Activated CD4-positive, alpha-beta T cell treated with anti-CD3 and anti-CD28 coated beads, Interleukin-2, amount 50 U/mL, for 48 hours (primary cell): Measurements from ENCODE around the gene HDAC5.
"Not testable (repeated sequence)": the region's sequence is repeated elsewhere in the genome, so short reads cannot be mapped to it uniquely, and the experiment has no call there.

Experiments used
- DNase-seq, 2 experiments: peaks; one replicate each; pipeline ENCODE4 v3.0.0-alpha.2; 2020

The HDAC5 gene

DNA sequence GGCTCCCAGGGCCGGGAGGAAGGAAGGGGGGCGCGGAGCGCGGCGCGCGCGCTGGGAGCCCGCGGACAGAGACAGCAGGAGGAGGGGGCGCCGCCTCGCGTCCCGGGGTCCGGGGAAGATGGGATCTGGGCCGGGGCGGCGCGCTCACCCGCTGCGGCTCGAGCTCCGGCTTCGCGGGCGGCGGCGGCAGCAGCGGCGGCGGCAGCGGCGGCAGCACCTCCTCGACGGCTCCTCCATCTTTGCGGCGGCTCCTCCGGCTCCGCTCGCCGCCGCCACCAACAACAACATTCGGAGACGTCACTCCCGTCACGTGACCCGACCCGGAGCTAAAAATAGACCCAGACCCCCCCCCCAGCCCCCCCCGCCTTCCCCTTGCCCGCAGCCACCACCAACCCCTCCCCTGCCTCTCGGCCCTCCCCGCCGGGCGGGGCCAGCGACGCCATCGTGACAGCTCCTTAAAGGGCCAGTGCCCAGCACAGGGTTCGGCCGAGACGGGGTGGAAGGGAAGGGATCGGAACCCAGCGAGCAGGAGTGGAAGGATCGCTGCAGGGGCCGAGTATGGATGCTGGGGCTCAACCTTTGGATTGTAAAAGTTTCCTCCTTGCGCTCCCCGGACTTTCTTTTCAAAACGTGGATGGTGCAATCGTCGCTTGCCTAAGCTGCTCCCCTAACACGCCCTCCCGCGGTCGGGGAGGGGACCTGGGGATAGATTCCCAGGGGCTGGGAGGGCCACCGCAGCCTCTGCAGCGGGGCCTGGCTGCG lies at the start of gene HDAC5:
Gene HDAC5, minus strand, starts transcription at position 286 of the 762 bp plus-strand sequence. CDS start 6,126 bp downstream, outside the sequence.
- peak; percentile 97 to 98 for DNase-seq

DNA sequence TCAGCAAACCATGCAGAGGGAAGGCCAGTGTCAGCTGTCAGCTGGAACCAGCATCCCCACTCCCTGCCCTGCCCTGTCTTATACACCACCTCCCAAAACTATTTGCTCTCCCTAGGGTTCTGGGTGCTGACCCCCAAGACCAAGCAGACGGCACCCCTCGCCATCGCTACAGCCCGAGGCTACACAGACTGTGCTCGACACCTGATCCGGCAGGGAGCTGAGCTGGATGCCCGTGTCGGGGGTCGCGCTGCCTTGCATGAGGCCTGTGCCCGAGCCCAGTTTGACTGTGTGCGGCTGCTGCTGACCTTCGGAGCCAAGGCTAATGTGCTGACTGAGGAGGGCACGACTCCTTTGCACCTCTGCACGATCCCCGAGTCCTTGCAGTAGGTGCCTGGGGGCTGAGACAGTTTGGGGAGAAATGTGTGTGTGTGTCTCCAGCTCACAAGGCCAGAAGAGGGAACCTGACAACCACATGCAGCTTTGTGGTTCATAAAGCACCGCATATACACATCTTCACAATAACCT lies 48.6 kb upstream of the HDAC5 start:
- DNase-seq = no peak

DNA sequence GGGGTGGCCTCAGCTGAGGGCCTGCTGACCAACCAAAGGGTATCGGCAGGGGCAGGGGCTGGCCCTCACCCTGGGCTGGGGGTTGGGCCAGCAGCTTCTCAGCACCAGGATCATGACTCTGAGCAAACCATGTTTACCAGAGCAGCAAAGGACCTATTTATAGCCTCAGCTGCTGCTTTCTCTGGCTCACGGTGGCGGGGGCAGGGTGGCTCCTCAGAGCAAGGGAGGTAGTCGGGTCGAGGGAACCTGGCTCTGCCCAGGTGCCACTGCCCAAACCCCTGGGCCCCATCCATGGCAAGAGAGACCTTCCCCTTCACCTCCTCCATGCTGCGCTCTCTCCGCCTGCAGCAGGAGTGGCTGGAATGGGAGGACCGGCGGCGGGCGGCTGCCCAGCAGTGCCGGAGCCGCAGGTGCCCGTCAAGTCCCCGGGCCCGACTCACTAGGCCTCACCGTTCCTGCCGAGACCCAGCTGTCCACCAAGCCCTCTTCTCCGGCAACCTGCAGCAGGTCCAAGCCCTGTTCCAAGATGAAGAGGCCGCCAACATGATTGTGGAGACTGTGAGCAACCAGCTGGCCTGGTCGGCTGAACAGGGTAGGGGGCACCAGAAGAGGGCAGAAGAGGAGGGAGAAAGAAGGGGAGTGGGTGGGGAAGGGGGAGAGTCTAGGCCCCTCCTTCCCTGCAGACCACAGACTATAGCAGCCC lies 47.2 kb upstream of the HDAC5 start, which contains the start of gene ASB16:
Gene ASB16, plus strand, starts transcription at position 206 of the 703 bp plus-strand sequence. Its CDS starts 86 bp downstream, at position 292.
- DNase-seq = no peak

DNA sequence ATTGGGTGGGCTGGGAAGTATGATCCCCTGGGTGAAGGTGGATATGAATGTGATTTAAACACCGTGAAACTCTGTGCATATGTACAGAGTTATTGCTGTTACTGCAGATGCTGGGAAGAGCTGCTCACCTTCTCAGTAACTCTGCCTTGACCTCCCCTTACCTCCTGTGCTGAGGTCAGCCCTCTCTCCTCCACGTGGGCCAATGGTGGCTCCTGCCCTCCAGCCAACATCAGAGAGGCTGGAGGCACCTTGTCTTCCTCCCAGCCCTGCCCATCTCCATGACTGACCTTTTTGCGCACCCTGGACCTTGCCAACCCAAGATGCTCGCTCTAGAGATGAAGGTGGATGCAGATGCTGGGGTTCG lies 46.7 kb upstream of the HDAC5 start:
- DNase-seq = no peak

DNA sequence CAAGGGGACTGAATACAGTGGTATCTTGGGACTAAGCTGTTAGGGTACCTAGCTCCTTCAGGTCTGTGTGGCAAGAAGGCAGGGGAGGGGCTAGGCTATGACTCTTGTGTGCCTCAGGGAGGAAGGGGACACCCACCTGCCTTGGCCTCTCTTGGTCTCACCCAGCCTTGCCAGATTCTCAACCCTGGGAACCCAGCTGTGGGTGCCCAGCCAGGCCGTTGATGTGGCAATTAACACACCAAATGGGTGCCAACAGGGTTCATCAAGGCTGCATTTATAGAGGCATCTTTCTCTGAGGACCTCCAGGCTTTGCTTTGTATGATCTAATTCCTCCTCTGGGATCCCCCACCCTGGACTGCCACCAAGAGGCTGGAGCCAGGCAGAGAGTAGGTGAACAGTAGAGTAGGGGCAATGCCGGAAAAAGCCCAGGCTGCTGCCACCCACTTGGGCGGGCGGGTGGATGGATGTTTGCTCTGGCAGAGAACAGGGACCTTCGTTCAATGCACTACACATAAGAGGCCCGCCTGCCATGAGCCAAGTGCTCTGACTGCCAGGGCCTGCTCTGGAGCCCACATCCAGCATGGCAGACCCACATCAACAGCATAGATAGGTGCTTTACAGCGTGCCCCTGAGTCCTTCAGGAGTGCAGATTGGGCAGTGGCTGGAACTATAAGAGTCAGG lies 43.9 kb upstream of the HDAC5 start:
- no peak for DNase-seq

DNA sequence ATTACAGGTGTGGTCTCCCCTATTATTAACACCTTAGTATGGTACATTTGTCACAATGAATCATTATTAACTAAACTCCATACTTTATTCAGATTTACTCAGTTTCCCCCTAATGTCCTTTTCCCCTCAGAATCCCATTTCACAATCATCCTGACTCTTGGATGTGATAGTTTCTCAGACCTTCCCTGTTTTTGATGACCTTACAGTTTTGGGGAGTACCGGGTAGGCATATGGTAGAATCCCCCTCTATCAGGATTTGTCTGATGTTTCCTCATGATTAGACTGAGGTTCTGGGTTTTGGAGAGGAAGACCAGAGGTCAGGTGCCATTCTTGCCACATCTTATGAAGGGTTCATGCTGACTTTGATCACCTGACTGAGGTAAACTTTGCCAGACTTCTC lies 41.0 kb upstream of the HDAC5 start:
- DNase-seq = no peak

DNA sequence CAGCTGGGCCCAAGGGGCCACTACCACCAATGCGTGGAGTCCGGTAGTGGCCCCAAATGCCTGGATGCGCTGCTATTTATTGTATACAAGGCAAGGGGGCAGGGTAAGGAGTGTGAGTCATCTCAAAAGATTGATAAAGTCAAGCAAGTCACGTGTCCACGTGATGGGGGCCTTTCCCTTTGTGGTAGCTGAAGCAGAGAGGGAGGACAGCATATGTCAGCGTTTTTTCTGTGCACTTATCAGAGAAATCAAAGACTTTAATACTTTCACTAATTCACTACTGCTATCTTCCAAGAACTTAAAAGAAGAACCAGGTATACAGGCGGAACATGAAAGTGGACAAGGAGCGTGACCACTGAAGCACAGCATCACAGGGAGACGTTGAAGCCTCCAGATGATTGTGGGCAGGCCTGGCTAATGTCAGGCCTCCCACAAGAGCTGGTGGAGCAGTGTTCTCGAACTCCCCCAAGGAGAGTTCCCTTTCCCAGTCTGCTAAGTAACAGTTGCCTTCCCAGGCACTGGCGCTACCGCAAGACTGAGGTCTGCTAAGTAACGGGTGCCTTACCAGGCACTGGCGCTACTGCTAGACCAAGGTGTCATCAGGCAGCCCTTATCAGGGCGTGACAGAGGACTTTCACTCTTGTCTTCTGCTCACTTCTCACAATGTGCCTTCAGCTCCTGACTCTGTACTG lies 36.2 kb upstream of the HDAC5 start:
- DNase-seq = peak in 1 of 2 experiments; percentile 29

DNA sequence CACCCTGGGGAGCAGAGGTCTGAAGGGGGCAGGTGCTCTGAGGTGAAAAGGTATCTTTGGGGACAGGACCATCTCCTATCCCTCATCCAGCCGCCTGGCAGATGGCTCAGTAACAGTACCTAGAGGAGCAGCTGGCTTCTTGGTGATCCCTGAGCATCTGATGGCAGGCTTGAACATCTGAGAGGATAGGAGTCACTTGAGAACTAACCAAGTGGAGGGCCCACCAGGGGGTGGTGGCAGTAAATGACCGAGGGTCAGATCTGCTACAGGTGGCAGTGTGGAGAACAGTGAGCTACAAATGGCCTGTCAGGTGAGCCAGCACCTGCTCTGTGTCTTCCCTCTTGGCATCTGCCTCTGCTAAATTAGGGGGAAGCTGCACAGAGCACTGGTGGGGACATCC lies 32.0 kb upstream of the HDAC5 start:
- DNase-seq = no peak

DNA sequence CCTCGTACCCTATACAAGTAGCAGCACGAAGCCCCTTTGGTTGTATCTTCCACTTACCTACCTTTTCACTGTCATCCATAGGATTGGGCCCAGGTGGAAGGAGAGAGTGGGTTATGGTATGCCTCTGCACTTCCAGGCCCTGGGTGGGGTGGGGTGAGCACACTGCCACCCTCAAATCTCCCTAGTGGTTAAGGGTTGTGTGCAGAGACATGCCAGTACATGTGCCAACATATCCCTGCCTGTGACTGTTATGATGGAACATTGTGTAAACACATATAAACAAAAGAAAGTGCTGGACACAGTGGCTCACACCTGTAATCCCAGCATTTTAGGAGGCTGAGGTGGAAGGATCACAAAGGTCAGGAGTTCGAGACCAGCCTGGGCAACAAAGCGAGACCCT lies 29.4 kb upstream of the HDAC5 start:
- DNase-seq = no peak

DNA sequence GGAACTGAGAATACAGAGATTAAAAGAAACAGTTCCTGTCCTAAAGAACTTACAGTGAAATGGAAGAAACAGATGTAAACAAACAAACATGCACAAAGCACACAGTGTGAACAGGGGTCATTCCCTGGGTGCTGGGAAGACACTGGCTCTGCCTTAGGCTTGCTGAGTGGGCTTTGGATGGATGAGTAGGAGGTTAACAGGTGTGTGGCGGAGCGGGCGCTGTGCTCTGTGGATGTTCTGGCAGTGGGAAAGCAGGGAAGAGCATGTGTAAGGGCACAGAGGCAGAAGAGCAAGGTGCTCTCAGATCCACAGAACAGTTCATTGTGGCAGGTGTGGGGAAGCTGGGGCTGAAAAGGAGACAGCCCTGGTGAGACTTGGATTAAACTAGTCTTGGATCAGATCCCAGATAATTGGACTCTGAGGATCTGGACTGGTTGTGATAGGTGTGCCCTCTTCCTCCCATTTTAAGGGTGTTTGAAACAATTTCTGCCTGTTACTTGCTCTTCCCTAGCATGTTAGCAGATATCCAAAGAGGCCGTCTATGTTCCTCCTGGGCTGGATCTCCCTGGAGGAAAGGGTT lies 26.4 kb upstream of the HDAC5 start:
- DNase-seq = no peak

DNA sequence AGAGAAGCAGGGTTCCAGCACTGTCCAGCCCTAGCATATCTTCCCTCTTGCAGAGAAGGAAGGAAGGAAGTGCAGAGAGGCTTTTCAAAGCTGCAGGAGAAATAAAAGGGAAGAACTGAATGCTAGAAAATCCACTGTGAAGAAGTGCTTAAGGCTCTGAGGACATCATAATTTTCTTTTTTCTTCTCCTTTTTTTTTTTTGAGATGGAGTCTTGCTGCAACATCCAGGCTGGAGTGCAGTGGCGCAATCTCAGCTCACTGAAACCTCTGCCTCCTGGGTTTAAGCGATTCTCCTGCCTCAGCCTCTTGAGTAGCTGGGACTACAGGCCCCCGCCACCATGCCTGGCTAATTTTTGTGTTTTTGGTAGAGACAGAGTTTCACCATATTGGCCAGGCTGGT lies 25.6 kb upstream of the HDAC5 start:
- not testable (repeated sequence) for DNase-seq

DNA sequence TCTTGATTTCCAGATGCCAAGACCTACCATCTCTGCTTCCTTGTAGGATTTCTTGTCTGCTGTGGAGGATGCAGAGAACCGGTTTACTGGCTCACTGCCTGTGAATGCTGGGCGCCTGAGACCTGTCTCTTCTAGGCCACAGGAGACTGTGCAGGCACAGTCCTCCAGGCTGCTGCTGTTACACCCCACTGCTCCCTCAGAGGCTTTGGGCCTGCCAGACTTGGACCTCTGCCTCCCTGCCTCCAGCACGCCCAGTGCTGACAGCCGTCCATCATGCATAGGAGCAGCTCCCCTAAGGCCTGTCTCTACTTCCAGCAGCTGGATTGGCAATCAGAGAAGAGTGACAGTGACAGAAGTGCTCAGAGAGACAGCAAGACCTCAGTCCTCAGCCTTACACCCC lies 24.4 kb upstream of the HDAC5 start:
- no peak for DNase-seq

DNA sequence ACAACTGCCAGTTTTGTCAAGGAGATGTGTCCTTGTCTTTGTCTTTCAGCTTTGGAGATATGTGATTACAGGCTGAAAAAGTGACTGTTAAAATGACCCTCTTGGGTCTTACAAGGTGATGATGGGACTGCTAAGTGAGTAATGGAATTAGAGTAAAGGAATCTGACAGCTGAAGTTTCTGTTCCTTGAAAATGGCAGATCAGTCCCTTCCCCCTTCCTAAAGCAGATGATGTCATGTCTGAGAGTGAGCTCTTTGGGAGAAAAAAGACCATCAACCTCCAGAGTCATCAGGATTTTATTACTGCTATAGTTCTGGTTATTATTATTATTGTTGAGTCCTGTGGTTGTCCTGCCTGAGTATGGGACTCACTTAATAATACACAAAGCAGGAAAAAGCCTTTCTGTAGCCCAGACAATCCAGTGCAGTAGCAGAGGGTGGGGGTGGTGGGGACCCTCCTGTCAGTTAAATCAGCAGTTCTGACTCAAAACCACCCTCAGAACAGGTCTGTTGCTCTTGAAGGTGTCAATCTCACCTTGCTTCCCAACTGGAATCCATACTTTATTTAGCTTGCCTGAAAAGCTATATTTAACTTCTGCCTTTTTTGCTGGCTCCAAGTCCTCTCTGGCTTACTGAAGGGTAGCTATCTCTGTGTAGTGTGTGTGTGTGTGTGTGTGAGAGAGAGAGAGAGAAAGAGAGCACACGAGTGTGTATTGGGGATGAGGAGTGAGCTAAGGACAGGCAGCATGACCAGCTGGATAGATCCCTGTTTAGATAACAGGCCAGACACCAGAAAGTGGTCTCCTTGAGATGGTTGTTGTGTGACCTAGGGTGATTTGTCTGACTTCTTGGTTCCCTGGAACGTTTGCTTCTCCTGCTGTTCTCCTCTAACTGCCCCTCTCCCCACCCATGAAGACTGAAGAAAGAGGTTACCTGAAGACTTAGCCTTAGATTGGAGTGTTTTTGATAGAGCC lies 23.2 kb upstream of the HDAC5 start:
- DNase-seq = no peak

DNA sequence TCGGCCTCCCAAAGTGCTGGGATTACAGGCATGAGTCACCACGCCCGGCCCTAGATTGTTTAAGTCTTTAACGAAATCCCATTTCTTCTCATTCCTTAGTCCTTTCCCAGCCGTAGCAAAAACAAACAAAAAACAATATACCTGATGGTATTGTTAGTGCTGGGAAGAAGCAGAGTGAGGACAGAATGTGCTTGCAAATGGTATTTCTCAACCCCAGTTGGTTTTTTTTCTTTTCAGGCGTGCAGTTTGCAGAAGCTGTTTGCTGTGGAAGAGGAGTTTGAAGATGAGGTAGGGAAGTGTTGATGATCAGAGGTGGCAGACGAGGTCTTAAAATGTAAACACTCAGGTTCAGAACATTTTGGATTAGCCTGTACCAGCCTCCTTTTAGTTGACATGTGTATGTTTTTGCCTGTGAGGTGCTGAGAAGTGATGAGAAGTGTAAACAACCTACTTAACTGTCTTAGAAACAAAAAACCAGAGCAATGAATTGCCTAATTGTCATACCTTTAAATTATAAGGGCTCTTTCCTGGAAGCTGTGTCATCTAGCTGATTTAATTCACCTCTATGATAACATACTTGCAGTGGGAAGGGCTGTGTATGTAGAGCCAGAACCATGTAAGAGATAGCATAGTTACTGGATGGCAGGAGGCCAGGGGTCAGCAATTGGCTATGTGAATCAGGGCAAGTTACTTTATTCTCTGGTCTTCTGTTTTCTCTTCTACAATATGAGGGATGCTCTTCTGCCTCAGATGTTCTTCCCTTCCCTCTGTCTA lies 21.7 kb upstream of the HDAC5 start:
- no peak for DNase-seq

DNA sequence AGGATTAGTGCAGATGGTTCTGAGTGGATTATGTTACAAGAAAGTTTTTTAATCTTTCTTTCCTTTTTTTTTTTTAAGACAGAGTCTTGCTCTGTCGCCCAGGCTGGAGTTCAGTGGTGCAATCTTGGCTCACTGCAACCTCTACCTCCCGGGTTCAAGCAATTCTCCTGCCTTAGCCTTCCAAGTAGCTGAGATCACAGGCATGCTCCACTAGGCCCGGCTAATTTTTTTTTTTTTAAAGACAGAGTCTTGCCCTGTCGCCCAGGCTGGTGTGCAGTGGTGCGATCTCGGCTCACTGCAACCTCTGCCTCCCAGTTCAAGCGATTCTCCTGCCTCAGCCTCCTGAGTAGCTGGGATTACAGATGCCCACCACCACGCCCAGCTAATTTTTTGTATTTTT lies 20.5 kb upstream of the HDAC5 start:
- not testable (repeated sequence) for DNase-seq

DNA sequence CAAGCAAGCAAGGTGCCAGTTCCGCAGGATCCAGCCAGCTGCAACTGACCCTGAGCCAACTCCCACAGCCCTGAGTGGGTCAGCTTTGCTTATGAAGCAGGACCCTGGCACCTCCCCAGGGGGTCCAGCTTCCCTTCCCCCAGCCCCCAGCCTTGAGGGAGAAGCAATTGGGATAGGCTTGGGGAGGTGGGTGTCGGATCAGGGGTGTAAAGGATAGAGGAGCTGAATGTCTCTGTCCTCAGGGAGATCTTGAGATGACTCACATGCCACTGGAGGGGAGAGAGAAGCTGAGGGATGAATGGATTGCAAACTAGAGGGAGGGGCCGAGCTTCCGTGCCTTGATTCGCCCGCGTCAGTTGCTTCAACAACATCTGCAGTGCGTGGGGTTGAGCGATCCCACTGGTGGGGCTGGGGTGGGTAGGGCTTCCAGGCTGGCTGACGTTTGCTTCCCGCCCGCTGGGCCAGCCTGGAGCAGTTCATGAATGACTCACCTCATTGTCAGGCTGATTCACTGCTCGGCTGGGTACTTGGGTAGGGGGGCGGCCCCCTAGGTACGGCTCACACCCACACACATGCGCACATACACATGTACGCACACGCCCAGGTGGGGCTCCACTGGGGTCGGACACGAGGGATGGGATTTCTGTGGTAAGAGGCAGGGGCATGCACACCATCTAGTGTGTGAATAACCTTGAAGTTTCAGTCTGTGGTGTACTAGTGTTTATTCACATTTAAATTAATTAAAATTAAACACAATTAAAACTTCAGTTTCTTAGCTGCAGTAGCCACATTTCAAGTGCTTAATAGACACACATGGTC lies 14.7 kb upstream of the HDAC5 start:
- peak; percentile 79 to 87 for DNase-seq

DNA sequence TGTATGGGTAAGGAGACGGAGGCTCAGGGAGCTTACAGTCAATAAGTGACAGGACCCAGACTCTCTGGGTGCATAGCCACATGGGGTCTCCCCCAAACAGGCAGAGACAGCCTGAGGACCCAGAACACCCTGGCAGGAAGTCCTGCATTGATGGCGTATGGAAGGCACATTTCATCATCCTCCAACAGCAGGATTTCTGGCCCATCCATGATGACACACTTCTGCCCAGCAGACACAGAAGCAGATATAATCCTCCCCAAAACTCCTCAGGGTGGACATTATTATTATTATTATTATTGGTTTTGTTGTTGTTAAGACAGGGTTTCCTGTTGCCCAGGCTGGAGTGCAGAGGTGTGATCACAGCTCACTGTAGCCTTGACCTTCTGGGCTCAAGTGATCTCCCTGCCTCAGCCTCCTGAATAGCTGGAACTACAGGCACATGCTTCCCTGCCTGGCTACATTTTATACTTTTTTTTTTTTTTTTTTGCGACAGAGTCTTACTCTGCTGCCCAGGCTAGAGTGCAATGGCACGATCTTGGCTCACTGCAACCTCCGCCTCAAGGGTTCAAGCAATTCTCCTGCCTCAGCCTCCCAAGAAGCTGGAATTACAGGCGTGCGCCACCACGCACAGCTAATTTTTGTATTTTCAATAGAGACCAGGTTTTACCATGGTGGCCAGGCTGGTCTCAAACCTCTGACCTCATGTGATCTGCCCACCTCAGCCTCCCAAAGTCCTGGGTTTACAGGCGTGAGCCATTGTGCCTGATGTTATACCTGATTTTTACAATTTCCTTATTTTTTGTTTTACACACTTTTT lies 11.5 kb upstream of the HDAC5 start:
- DNase-seq = no peak

DNA sequence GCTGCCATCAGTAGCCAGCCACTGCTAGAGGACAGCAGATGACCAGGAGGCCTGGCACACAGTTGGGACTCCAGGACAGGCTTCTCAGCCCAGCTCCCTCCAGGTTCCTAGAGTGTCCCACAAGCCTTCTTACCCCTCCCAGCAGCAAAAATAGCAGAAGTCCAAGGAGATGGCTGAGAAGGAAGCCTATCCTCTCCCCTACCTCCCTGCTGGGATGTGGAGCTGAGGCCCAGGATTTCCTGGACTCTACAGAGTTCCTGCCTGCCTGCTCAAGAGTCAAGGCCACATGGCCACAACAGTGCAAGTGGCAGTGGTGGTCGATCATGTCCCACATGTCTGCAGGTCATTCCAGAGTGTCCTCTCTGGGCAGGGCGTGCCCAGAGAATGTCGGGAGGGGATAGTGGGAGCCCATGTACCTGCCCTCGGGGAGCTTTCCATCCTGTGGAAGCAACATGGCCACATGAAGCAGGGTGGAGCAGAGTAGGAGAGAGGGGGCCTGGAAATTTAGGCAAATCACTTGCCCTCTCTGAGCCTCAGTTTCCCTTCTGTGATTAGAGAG lies 10.6 kb upstream of the HDAC5 start:
- DNase-seq = no peak
